ENCODE measurements around the gene COQ10B. TPM values are rescaled to one million over a fixed set of nuclear protein-coding genes. Genes with fewer than 3 reads are reported as not detected.
A peak's percentile ranks its signal among the peaks of the same experiment; 100 is the strongest.

The COQ10B gene
- total RNA-seq, 1 experiment from 2014 or later, result 21.7 TPM

DNA sequence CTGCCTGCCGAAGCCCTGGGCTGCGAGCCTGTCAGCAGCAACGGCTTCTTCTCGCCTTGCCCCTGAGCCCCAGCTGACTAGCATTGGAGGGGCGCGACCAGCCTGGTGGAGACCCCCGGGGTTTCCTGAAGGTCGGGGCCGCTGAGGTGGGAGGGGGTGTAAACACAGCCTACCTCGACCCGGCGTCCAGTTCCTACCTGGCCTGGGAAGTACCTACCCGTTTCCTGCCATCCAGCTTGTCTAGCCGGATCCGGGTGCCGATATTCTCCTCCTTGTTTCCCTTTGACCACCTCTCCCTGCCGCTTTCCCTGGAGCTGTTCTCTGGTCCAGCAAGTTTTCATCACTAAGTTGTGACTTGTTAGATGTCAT lies 63.0 kb downstream of the COQ10B start (continued):
- TF ChIP-seq, protein P1, sequence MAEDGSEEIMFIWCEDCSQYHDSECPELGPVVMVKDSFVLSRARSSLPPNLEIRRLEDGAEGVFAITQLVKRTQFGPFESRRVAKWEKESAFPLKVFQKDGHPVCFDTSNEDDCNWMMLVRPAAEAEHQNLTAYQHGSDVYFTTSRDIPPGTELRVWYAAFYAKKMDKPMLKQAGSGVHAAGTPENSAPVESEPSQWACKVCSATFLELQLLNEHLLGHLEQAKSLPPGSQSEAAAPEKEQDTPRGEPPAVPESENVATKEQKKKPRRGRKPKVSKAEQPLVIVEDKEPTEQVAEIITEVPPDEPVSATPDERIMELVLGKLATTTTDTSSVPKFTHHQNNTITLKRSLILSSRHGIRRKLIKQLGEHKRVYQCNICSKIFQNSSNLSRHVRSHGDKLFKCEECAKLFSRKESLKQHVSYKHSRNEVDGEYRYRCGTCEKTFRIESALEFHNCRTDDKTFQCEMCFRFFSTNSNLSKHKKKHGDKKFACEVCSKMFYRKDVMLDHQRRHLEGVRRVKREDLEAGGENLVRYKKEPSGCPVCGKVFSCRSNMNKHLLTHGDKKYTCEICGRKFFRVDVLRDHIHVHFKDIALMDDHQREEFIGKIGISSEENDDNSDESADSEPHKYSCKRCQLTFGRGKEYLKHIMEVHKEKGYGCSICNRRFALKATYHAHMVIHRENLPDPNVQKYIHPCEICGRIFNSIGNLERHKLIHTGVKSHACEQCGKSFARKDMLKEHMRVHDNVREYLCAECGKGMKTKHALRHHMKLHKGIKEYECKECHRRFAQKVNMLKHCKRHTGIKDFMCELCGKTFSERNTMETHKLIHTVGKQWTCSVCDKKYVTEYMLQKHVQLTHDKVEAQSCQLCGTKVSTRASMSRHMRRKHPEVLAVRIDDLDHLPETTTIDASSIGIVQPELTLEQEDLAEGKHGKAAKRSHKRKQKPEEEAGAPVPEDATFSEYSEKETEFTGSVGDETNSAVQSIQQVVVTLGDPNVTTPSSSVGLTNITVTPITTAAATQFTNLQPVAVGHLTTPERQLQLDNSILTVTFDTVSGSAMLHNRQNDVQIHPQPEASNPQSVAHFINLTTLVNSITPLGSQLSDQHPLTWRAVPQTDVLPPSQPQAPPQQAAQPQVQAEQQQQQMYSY (CRISPR knock-in tag; IDR thresholded peaks at IDR 0.05), result peak; percentile 56
- TF ChIP-seq FOXK1 (CRISPR knock-in tag; IDR thresholded peaks at IDR 0.05) (no peak), ESRRA (CRISPR knock-in tag; IDR thresholded peaks at IDR 0.05; ENCODE audit: borderline replicate concordance) (0 out of 2 replicates have a peak, but pooled peaks have one; percentile 8)
- TF ChIP-seq, protein P2, sequence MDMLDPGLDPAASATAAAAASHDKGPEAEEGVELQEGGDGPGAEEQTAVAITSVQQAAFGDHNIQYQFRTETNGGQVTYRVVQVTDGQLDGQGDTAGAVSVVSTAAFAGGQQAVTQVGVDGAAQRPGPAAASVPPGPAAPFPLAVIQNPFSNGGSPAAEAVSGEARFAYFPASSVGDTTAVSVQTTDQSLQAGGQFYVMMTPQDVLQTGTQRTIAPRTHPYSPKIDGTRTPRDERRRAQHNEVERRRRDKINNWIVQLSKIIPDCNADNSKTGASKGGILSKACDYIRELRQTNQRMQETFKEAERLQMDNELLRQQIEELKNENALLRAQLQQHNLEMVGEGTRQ (CRISPR knock-in tag; IDR thresholded peaks at IDR 0.05), result no peak

DNA sequence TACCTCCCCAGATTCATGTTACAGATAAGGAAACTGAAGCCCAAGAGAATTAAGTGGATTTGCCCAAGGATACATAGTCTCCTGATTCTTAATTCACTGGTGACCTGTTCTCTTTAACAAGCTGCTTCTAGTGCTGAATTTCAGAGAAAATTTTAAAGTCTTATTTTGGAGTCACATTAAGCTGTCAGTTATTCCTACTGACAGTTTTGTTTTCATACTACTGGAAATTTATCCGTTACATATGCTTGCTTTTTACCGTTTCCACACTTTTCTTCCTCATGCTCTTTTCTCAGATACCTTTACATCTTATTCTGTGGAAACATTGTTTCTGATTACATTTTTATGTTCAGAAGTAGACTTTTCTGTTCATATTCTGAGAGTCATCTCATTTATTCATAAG lies 63.8 kb downstream of the COQ10B start:
- POLR2A ChIA-PET, result interaction anchor here (2.7 to 3.3 kb wide), 2 partner anchors 11 to 17 kb away, joined by 14 to 64 read pairs; partner anchors contain the start of genes HSPD1 and HSPE1
- no peak for ATAC-seq
- Mint-ChIP-seq H3K9me3 (peaks cover 10% of the 10 kb centered on the region), H3K4me1 (peaks cover 53% of the 10 kb centered on the region), H3K27ac (no peak overlapping the region), H3K4me3 (peak overlapping the region; percentile 99), H3K27me3 (ENCODE audit: low read depth) (no peaks in the 10 kb centered on the region), H3K36me3 (peaks cover 21% of the 10 kb centered on the region)
- CTCF ChIA-PET, result no interaction called here
- TF ChIP-seq, protein P3, sequence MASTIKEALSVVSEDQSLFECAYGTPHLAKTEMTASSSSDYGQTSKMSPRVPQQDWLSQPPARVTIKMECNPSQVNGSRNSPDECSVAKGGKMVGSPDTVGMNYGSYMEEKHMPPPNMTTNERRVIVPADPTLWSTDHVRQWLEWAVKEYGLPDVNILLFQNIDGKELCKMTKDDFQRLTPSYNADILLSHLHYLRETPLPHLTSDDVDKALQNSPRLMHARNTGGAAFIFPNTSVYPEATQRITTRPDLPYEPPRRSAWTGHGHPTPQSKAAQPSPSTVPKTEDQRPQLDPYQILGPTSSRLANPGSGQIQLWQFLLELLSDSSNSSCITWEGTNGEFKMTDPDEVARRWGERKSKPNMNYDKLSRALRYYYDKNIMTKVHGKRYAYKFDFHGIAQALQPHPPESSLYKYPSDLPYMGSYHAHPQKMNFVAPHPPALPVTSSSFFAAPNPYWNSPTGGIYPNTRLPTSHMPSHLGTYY (CRISPR knock-in tag; IDR thresholded peaks at IDR 0.05), result no peak
- no peak for TF ChIP-seq ZNF121 (CRISPR knock-in tag; IDR thresholded peaks at IDR 0.05)
- TF ChIP-seq JUN (CRISPR knock-in tag; IDR thresholded peaks at IDR 0.05), result no peak
- TF ChIP-seq, protein P4, sequence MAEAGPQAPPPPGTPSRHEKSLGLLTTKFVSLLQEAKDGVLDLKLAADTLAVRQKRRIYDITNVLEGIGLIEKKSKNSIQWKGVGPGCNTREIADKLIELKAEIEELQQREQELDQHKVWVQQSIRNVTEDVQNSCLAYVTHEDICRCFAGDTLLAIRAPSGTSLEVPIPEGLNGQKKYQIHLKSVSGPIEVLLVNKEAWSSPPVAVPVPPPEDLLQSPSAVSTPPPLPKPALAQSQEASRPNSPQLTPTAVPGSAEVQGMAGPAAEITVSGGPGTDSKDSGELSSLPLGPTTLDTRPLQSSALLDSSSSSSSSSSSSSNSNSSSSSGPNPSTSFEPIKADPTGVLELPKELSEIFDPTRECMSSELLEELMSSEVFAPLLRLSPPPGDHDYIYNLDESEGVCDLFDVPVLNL (CRISPR knock-in tag; IDR thresholded peaks at IDR 0.05; ENCODE audit: borderline replicate concordance, low read depth), result no peak
- TF ChIP-seq, protein P5, sequence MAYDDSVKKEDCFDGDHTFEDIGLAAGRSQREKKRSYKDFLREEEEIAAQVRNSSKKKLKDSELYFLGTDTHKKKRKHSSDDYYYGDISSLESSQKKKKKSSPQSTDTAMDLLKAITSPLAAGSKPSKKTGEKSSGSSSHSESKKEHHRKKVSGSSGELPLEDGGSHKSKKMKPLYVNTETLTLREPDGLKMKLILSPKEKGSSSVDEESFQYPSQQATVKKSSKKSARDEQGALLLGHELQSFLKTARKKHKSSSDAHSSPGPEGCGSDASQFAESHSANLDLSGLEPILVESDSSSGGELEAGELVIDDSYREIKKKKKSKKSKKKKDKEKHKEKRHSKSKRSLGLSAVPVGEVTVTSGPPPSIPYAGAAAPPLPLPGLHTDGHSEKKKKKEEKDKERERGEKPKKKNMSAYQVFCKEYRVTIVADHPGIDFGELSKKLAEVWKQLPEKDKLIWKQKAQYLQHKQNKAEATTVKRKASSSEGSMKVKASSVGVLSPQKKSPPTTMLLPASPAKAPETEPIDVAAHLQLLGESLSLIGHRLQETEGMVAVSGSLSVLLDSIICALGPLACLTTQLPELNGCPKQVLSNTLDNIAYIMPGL (CRISPR knock-in tag; IDR thresholded peaks at IDR 0.05), result no peak
- TF ChIP-seq, protein P6, sequence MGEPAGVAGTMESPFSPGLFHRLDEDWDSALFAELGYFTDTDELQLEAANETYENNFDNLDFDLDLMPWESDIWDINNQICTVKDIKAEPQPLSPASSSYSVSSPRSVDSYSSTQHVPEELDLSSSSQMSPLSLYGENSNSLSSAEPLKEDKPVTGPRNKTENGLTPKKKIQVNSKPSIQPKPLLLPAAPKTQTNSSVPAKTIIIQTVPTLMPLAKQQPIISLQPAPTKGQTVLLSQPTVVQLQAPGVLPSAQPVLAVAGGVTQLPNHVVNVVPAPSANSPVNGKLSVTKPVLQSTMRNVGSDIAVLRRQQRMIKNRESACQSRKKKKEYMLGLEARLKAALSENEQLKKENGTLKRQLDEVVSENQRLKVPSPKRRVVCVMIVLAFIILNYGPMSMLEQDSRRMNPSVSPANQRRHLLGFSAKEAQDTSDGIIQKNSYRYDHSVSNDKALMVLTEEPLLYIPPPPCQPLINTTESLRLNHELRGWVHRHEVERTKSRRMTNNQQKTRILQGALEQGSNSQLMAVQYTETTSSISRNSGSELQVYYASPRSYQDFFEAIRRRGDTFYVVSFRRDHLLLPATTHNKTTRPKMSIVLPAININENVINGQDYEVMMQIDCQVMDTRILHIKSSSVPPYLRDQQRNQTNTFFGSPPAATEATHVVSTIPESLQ (CRISPR knock-in tag; IDR thresholded peaks at IDR 0.05), result no peak
- TF ChIP-seq SMAD4 (CRISPR knock-in tag; IDR thresholded peaks at IDR 0.05), result no peak
- TF ChIP-seq GABPB1 (CRISPR knock-in tag; IDR thresholded peaks at IDR 0.05), result no peak
- TF ChIP-seq ZNF138 (CRISPR knock-in tag; conservative IDR thresholded peaks at IDR 0.05), result no peak
- TF ChIP-seq NR3C1 (CRISPR knock-in tag; conservative IDR thresholded peaks at IDR 0.05; ENCODE audit: low read depth), result no peak
- TF ChIP-seq, protein P7, sequence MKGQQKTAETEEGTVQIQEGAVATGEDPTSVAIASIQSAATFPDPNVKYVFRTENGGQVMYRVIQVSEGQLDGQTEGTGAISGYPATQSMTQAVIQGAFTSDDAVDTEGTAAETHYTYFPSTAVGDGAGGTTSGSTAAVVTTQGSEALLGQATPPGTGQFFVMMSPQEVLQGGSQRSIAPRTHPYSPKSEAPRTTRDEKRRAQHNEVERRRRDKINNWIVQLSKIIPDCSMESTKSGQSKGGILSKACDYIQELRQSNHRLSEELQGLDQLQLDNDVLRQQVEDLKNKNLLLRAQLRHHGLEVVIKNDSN (CRISPR knock-in tag; IDR thresholded peaks at IDR 0.05), result no peak
- no peak for TF ChIP-seq ZNF232 (CRISPR knock-in tag; IDR thresholded peaks at IDR 0.05)
- TF ChIP-seq FOXJ3 (CRISPR knock-in tag; IDR thresholded peaks at IDR 0.05; ENCODE audit: borderline replicate concordance), result no peak
- DNase-seq (ENCODE audit: low spot score), result no peak

Measured in WTC11 (cell line).